Astrocyte (in vitro differentiated cells and primary cell): ENCODE data around the gene SMYD1. TPM values are rescaled to one million over a fixed set of nuclear protein-coding genes. Genes with fewer than 3 reads are reported as not detected.

Experiments
- DNase-seq: peaks from one replicate; pipeline ENCODE4 v3.0.0-alpha.2; 2010; ENCODE audit warnings: low read depth
- FAIRE-seq: peaks from 2 replicates; lab custom pipeline; 2011; peaks lifted over from hg19 to GRCh38; lab: Jason Lieb, UNC
- H2AFZ ChIP-seq: 2 replicates; pipeline ENCODE4 v1.6.0; 2012; ENCODE audit warnings: low read depth, low read length, inconsistent platforms
- H3K27ac ChIP-seq: 2 replicates; pipeline ENCODE4 v1.5.1; 2011; ENCODE audit warnings: low read depth, low read length, inconsistent platforms
- H3K27me3 ChIP-seq: 2 replicates; pipeline ENCODE4 v1.6.0; 2011; ENCODE audit warnings: low read length, inconsistent platforms; ENCODE audit not compliant: insufficient read depth
- H3K36me3 ChIP-seq: 2 replicates; pipeline ENCODE4 v1.5.1; 2011; ENCODE audit warnings: low read length, inconsistent platforms; ENCODE audit not compliant: insufficient read depth
- H3K4me1 ChIP-seq: 2 replicates; pipeline ENCODE4 v1.5.1; 2011; ENCODE audit warnings: low read length, inconsistent platforms; ENCODE audit not compliant: insufficient read depth
- H3K4me2 ChIP-seq: 2 replicates; pipeline ENCODE4 v1.6.0; 2012; ENCODE audit warnings: low read length, inconsistent platforms
- H3K4me3 ChIP-seq: 2 replicates; pipeline ENCODE4 v1.5.1; 2011; ENCODE audit warnings: low read depth, mild to moderate bottlenecking, low read length, inconsistent platforms; ENCODE audit not compliant: insufficient read depth
- H3K79me2 ChIP-seq: 2 replicates; pipeline ENCODE4 v1.6.0; 2012; ENCODE audit warnings: mild to moderate bottlenecking, low read length, inconsistent platforms; ENCODE audit not compliant: insufficient read depth
- H3K9ac ChIP-seq: 2 replicates; pipeline ENCODE4 v1.6.0; 2012; ENCODE audit warnings: mild to moderate bottlenecking, low read length, inconsistent platforms
- H3K9me3 ChIP-seq: 2 replicates; pipeline ENCODE4 v1.5.1; 2012; ENCODE audit warnings: low read depth, mild to moderate bottlenecking, low read length, inconsistent platforms; ENCODE audit not compliant: insufficient read depth
- H4K20me1 ChIP-seq: 2 replicates; pipeline ENCODE4 v1.6.0; 2012; ENCODE audit warnings: low read length, inconsistent platforms; ENCODE audit not compliant: insufficient read depth
- H3K27ac Mint-ChIP-seq: one replicate; pipeline ENCODE4 v1.8.0; 2021; ENCODE audit warnings: mild to moderate bottlenecking, mixed read lengths; ENCODE audit not compliant: unreplicated experiment
- H3K27me3 Mint-ChIP-seq: one replicate; pipeline ENCODE4 v1.8.0; 2021; ENCODE audit warnings: low read depth, mixed read lengths; ENCODE audit not compliant: unreplicated experiment
- H3K36me3 Mint-ChIP-seq: one replicate; pipeline ENCODE4 v1.8.0; 2021; ENCODE audit warnings: low read depth, mixed read lengths; ENCODE audit not compliant: unreplicated experiment
- H3K4me1 Mint-ChIP-seq: one replicate; pipeline ENCODE4 v1.8.0; 2021; ENCODE audit warnings: low read depth, mixed read lengths; ENCODE audit not compliant: unreplicated experiment
- H3K4me3 Mint-ChIP-seq: one replicate; pipeline ENCODE4 v1.8.0; 2021; ENCODE audit warnings: mild to moderate bottlenecking, moderate library complexity, mixed read lengths; ENCODE audit not compliant: unreplicated experiment
- H3K9me3 Mint-ChIP-seq: one replicate; pipeline ENCODE4 v1.8.0; 2021; ENCODE audit warnings: mild to moderate bottlenecking, mixed read lengths; ENCODE audit not compliant: unreplicated experiment
- EZH2 ChIP-seq: IDR thresholded peaks from 2 replicates; pipeline ENCODE4 v1.6.1; 2012; ENCODE audit warnings: mild to moderate bottlenecking, low read length, inconsistent platforms; ENCODE audit not compliant: insufficient read depth
- total RNA-seq: library from RNA; stranded (reverse); gene quantifications from 2 replicates; pipeline ENCODE4 v1.2.1, GENCODE V29; 2021
- TF ChIP-seq, protein P1 (sequence below): IDR thresholded peaks from 2 replicates; pipeline ENCODE4 v1.5.1; 2011; ENCODE audit warnings: low read depth, mild to moderate bottlenecking, inconsistent platforms, low read length, moderate library complexity; ENCODE audit not compliant: insufficient read depth

The SMYD1 gene
- total RNA-seq, 1 donor from 2014 or later, result not detected

DNA sequence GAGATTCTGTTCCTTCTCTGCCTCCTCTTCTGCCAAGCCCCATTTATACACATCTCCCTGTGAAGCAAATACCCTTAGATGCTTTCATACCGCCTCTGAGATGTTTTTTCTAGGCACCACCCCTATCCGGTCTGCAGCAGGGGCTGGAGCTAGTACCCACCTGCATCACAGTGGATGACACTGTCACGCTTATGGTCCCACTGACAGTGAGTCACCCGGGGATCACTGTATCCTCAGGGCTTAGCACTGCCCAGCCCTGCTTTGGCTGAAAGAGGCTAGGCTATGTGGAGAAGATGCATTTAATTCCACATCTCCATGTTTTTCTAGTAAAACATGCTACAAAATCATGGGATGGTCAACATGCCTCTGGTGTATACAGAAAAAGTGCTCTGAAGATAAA, 50.3 kb downstream of the SMYD1 start:
- Mint-ChIP-seq H3K4me3 (no peak overlapping the region), H3K9me3 (no peaks in the 10 kb centered on the region), H3K27me3 (peaks cover 22% of the 10 kb centered on the region), H3K27ac (no peak overlapping the region), H3K4me1 (no peaks in the 10 kb centered on the region), H3K36me3 (no peaks in the 10 kb centered on the region)
- TF ChIP-seq, protein P1, sequence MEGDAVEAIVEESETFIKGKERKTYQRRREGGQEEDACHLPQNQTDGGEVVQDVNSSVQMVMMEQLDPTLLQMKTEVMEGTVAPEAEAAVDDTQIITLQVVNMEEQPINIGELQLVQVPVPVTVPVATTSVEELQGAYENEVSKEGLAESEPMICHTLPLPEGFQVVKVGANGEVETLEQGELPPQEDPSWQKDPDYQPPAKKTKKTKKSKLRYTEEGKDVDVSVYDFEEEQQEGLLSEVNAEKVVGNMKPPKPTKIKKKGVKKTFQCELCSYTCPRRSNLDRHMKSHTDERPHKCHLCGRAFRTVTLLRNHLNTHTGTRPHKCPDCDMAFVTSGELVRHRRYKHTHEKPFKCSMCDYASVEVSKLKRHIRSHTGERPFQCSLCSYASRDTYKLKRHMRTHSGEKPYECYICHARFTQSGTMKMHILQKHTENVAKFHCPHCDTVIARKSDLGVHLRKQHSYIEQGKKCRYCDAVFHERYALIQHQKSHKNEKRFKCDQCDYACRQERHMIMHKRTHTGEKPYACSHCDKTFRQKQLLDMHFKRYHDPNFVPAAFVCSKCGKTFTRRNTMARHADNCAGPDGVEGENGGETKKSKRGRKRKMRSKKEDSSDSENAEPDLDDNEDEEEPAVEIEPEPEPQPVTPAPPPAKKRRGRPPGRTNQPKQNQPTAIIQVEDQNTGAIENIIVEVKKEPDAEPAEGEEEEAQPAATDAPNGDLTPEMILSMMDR, result no peak
- H3K9ac ChIP-seq, result no peak overlapping the region
- H3K36me3 ChIP-seq, result no peaks in the 10 kb centered on the region
- H3K4me1 ChIP-seq, result no peaks in the 10 kb centered on the region
- peaks cover 4% of the 10 kb centered on the region for H3K27me3 ChIP-seq
- no peak overlapping the region for H3K27ac ChIP-seq
- no peaks in the 10 kb centered on the region for H4K20me1 ChIP-seq
- FAIRE-seq (no peak), DNase-seq (no peak)
- no peak overlapping the region for H3K4me3 ChIP-seq
- H3K4me2 ChIP-seq, result no peak overlapping the region
- no peaks in the 10 kb centered on the region for H3K9me3 ChIP-seq
- H3K79me2 ChIP-seq, result no peaks in the 10 kb centered on the region
- no peak overlapping the region for H2AFZ ChIP-seq

DNA sequence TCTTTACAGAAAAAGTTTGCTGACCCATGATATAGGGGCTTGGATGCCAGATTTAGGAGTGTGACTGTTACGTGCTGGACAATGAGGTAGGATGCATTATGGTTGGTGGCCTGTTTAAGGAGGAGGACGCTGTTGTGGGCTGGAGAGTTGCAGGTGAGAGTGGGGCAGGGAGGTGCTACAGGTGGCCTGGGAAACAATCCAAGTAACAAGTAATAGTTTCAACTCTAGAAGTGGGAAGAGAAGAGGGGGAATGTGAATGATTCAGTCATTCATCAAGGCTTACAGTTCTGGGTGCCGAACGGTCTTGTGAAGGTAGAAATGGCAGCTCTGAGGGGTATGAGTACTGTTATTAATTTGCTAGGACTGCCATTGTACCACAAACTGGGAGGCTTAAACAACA, 54.1 kb downstream of the SMYD1 start:
- no peaks in the 10 kb centered on the region for H3K4me1 ChIP-seq
- H3K79me2 ChIP-seq, result no peaks in the 10 kb centered on the region
- H3K27me3 Mint-ChIP-seq, result peaks cover 36% of the 10 kb centered on the region
- no peak overlapping the region for H3K27ac Mint-ChIP-seq
- H2AFZ ChIP-seq, result no peak overlapping the region
- no peaks in the 10 kb centered on the region for H4K20me1 ChIP-seq
- no peak overlapping the region for H3K9ac ChIP-seq
- H3K4me3 ChIP-seq, result no peak overlapping the region
- no peaks in the 10 kb centered on the region for H3K4me1 Mint-ChIP-seq
- H3K27ac ChIP-seq, result no peak overlapping the region
- H3K36me3 Mint-ChIP-seq, result no peaks in the 10 kb centered on the region
- no peaks in the 10 kb centered on the region for H3K36me3 ChIP-seq
- H3K27me3 ChIP-seq, result peaks cover 2% of the 10 kb centered on the region
- TF ChIP-seq, protein P1, result no peak
- no peak for TF ChIP-seq EZH2
- H3K9me3 Mint-ChIP-seq, result peaks cover 2% of the 10 kb centered on the region
- no peak overlapping the region for H3K4me2 ChIP-seq
- no peak for FAIRE-seq
- H3K4me3 Mint-ChIP-seq, result no peak overlapping the region
- no peak for DNase-seq
- H3K9me3 ChIP-seq, result no peaks in the 10 kb centered on the region

DNA sequence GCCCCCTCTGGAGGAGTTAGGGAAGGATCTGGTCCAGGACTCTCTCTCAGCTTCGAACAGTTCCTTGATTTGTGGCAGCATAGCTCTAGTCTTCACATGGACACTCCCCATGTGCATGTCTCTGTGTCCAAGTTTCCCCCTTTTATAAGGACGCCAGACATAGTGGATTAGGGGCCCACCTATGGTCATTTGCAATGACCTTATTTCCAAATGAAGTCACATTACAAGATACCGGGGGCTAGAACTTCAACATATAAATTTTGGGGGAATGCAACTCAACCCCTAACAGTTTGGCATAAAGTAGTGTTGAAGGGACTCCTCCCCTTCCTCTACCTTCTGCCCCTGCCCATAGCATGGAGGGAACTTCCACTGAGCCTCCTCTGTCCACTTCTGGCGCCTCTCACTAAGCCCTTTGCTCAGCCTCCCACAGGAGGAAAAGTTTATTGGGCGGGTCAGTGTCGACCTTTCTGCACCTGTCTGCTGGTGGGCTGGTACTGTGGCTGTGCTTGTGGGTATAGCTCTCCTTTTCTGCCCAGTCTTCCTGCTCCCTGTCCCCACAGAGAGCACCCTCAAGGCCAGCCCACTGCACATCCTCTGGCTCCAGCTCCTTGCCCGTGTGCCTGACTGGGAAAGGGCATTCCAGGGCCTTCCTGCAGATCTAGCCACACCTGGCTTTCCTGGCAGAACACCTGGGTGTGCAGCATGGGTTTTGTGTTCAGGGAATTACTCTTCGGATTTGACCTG, 54.7 kb downstream of the SMYD1 start:
- H3K27me3 ChIP-seq, result peaks cover 2% of the 10 kb centered on the region
- no peaks in the 10 kb centered on the region for H3K9me3 ChIP-seq
- Mint-ChIP-seq H3K4me1 (no peaks in the 10 kb centered on the region), H3K9me3 (peaks cover 2% of the 10 kb centered on the region), H3K4me3 (no peak overlapping the region), H3K27ac (no peak overlapping the region), H3K36me3 (no peaks in the 10 kb centered on the region), H3K27me3 (peaks cover 37% of the 10 kb centered on the region)
- no peak overlapping the region for H3K9ac ChIP-seq
- H3K36me3 ChIP-seq, result no peaks in the 10 kb centered on the region
- FAIRE-seq (no peak), DNase-seq (no peak)
- TF ChIP-seq, protein P1, result no peak
- no peak for TF ChIP-seq EZH2
- H3K27ac ChIP-seq, result no peak overlapping the region
- no peak overlapping the region for H2AFZ ChIP-seq
- no peak overlapping the region for H3K4me2 ChIP-seq
- no peak overlapping the region for H3K4me3 ChIP-seq
- H3K4me1 ChIP-seq, result no peaks in the 10 kb centered on the region
- H4K20me1 ChIP-seq, result no peaks in the 10 kb centered on the region
- no peaks in the 10 kb centered on the region for H3K79me2 ChIP-seq
